IMR-90 (cell line): ENCODE measurements around the gene RAF1. TPM values are rescaled to one million over a fixed set of nuclear protein-coding genes. Genes with fewer than 3 reads are reported as not detected.

Experiments
- ATAC-seq: fragments of 200-7000 bp; cut with Tn5 transposase; 2 replicates; pipeline ENCODE4 v1.9.1; 2020; ENCODE audit warnings: low read depth, mild to moderate bottlenecking, moderate library complexity
- BruUV-seq: library from RNA; stranded (reverse); fragments of 400-500 nt; replicated peaks from 2 replicates; lab custom pipeline; 2021; lab: Mats Ljungman, UMichigan
- CTCF ChIA-PET: fragments of 300-600 bp; formaldehyde crosslinking; extraction: SDS; loops from one replicate; lab custom pipeline; 2021; ENCODE audit warnings: antibody characterized with exemption; lab: Yijun Ruan, JAX
- POLR2A ChIA-PET: fragments of 300-600 bp; sonication (Branson Sonifier 250); formaldehyde crosslinking; loops from one replicate; lab custom pipeline; 2022; ENCODE audit warnings: antibody characterized with exemption; ENCODE audit not compliant: unreplicated experiment; lab: Charles Lee
- DNase-seq: peaks from one replicate; pipeline ENCODE4 v3.0.0; 2013
- H2AFZ ChIP-seq: replicated peaks from 2 replicates; pipeline ENCODE3; 2013; ENCODE audit warnings: low read length, mild to moderate bottlenecking; ENCODE audit not compliant: poor library complexity
- H2AK5ac ChIP-seq: 2 replicates; pipeline ENCODE4 v1.6.1; 2013; ENCODE audit warnings: low read depth, low read length, inconsistent platforms
- H2AK9ac ChIP-seq: replicated peaks from 2 replicates; pipeline ENCODE3; 2013; ENCODE audit warnings: mild to moderate bottlenecking, low read depth, low read length, moderate library complexity; ENCODE audit not compliant: poor library complexity
- H2BK120ac ChIP-seq: 2 replicates; pipeline ENCODE4 v1.6.1; 2013; ENCODE audit warnings: low read depth, low read length, inconsistent platforms
- H2BK15ac ChIP-seq: 3 replicates; pipeline ENCODE4 v1.6.1; 2013; ENCODE audit warnings: low read depth, low read length, inconsistent platforms
- H2BK20ac ChIP-seq: 2 replicates; pipeline ENCODE4 v1.6.1; 2013; ENCODE audit warnings: low read depth, mild to moderate bottlenecking, inconsistent platforms, low read length, moderate library complexity
- H2BK5ac ChIP-seq: 2 replicates; pipeline ENCODE4 v1.6.1; 2013; ENCODE audit warnings: mild to moderate bottlenecking, low read depth, low read length, inconsistent platforms; ENCODE audit not compliant: poor library complexity, severe bottlenecking
- H3K14ac ChIP-seq: replicated peaks from 2 replicates; pipeline ENCODE4 v1.6.1; 2013; ENCODE audit warnings: low read depth, low read length, inconsistent platforms
- H3K18ac ChIP-seq: 2 replicates; pipeline ENCODE4 v1.6.1; 2013; ENCODE audit warnings: low read depth, low read length, control low read depth
- H3K23ac ChIP-seq: 2 replicates; pipeline ENCODE4 v1.6.1; 2013; ENCODE audit warnings: low read depth, low read length, inconsistent platforms
- H3K27ac ChIP-seq: 2 replicates; pipeline ENCODE4 v1.5.1; 2013; ENCODE audit warnings: mild to moderate bottlenecking, control low read depth, low read length; ENCODE audit not compliant: insufficient read depth
- H3K27me3 ChIP-seq: 2 replicates; pipeline ENCODE4 v1.6.1; 2013; ENCODE audit warnings: low read length; ENCODE audit not compliant: control insufficient read depth, insufficient read depth
- H3K36me3 ChIP-seq: 2 replicates; pipeline ENCODE4 v1.6.1; 2013; ENCODE audit warnings: low read length, mixed read lengths; ENCODE audit not compliant: control insufficient read depth, insufficient read depth
- H3K4ac ChIP-seq: 2 replicates; pipeline ENCODE4 v1.6.1; 2013; ENCODE audit warnings: low read depth, low read length, inconsistent platforms
- H3K4me1 ChIP-seq: 2 replicates; pipeline ENCODE4 v1.6.1; 2013; ENCODE audit warnings: low read length, mixed read lengths; ENCODE audit not compliant: control insufficient read depth, insufficient read depth
- H3K4me2 ChIP-seq: 2 replicates; pipeline ENCODE4 v1.6.1; 2013; ENCODE audit warnings: low read depth, mild to moderate bottlenecking, control low read depth, low read length, moderate library complexity
- H3K4me3 ChIP-seq: 2 replicates; pipeline ENCODE4 v1.5.1; 2013; ENCODE audit warnings: low read depth, mild to moderate bottlenecking, control low read depth, low read length, moderate library complexity; ENCODE audit not compliant: insufficient read depth
- H3K56ac ChIP-seq: 2 replicates; pipeline ENCODE4 v1.6.1; 2013; ENCODE audit warnings: low read length, inconsistent platforms; ENCODE audit not compliant: insufficient read depth; ENCODE audit errors: extremely low read depth
- H3K79me1 ChIP-seq, 2 experiments: 2 replicates each; pipeline ENCODE4 v1.6.1; 2013; ENCODE audit warnings: low read length in 2 of 2, inconsistent platforms in 1 of 2, low read depth in 1 of 2
- H3K9ac ChIP-seq: 2 replicates; pipeline ENCODE4 v1.6.1; 2013; ENCODE audit warnings: low read depth, low read length, control low read depth
- H3K9me1 ChIP-seq: 2 replicates; pipeline ENCODE4 v1.6.1; 2013; ENCODE audit warnings: low read length, inconsistent platforms; ENCODE audit not compliant: insufficient read depth
- H3K9me3 ChIP-seq: 2 replicates; pipeline ENCODE4 v1.6.1; 2013; ENCODE audit warnings: low read length; ENCODE audit not compliant: control insufficient read depth, insufficient read depth
- H4K20me1 ChIP-seq: 2 replicates; pipeline ENCODE4 v1.6.1; 2013; ENCODE audit warnings: low read length, inconsistent platforms; ENCODE audit not compliant: insufficient read depth
- H4K5ac ChIP-seq: 2 replicates; pipeline ENCODE4 v1.6.1; 2013; ENCODE audit warnings: mild to moderate bottlenecking, low read depth, low read length, control low read depth
- H4K8ac ChIP-seq, 2 experiments: 2 replicates each; pipeline ENCODE4 v1.6.1; 2013; ENCODE audit warnings: low read depth in 2 of 2, low read length in 2 of 2, control low read depth in 1 of 2, inconsistent platforms in 1 of 2
- H4K91ac ChIP-seq: 2 replicates; pipeline ENCODE4 v1.6.1; 2013; ENCODE audit warnings: low read depth, low read length, inconsistent platforms; ENCODE audit not compliant: insufficient read depth
- BHLHE40 ChIP-seq: fragments of 150-350 bp; IDR thresholded peaks from 2 replicates; pipeline ENCODE4 v1.6.1; 2016; ENCODE audit warnings: mild to moderate bottlenecking, low read depth, low read length
- CEBPB ChIP-seq: IDR thresholded peaks from 2 replicates; pipeline ENCODE4 v1.6.1; 2012; ENCODE audit warnings: low read depth, low read length, improper control_type of control experiment
- CHD1 ChIP-seq: IDR thresholded peaks from 2 replicates; pipeline ENCODE4 v1.6.1; 2012; ENCODE audit warnings: low read depth, low read length, improper control_type of control experiment
- CTCF ChIP-seq: conservative IDR thresholded peaks from 2 replicates; pipeline ENCODE4 v1.5.1; 2012; ENCODE audit warnings: mild to moderate bottlenecking, low read depth, low read length, improper control_type of control experiment
- ELK1 ChIP-seq: fragments of 150-350 bp; IDR thresholded peaks from 2 replicates; pipeline ENCODE4 v1.6.1; 2016; ENCODE audit warnings: low read depth, mild to moderate bottlenecking, low read length, moderate library complexity, borderline replicate concordance
- FOS ChIP-seq: fragments of 150-350 bp; IDR thresholded peaks from 2 replicates; pipeline ENCODE4 v1.6.1; 2016; ENCODE audit warnings: low read depth, low read length
- MAFK ChIP-seq: IDR thresholded peaks from 2 replicates; pipeline ENCODE4 v1.6.1; 2012; ENCODE audit warnings: low read depth, low read length, improper control_type of control experiment
- MAZ ChIP-seq: IDR thresholded peaks from 2 replicates; pipeline ENCODE4 v1.6.1; 2012; ENCODE audit warnings: low read depth, mild to moderate bottlenecking, low read length, improper control_type of control experiment, moderate library complexity, borderline replicate concordance
- MXI1 ChIP-seq: IDR thresholded peaks from 2 replicates; pipeline ENCODE4 v1.6.1; 2012; ENCODE audit warnings: low read depth, mild to moderate bottlenecking, low read length, moderate library complexity, borderline replicate concordance
- NFE2L2 ChIP-seq: fragments of 150-350 bp; IDR thresholded peaks from 2 replicates; pipeline ENCODE4 v1.6.1; 2016; ENCODE audit warnings: low read depth, mild to moderate bottlenecking, low read length
- POLR2A ChIP-seq: IDR thresholded peaks from 2 replicates; pipeline ENCODE4 v1.6.1; 2012; ENCODE audit warnings: mild to moderate bottlenecking, low read depth, low read length
- RAD21 ChIP-seq: IDR thresholded peaks from 2 replicates; pipeline ENCODE4 v1.6.1; 2012; ENCODE audit warnings: low read length, improper control_type of control experiment
- RCOR1 ChIP-seq: IDR thresholded peaks from 2 replicates; pipeline ENCODE4 v1.6.1; 2012; ENCODE audit warnings: mild to moderate bottlenecking, low read length, improper control_type of control experiment; ENCODE audit not compliant: insufficient replicate concordance
- RFX5 ChIP-seq: IDR thresholded peaks from 2 replicates; pipeline ENCODE4 v1.8.0; 2012; ENCODE audit warnings: low read depth, mild to moderate bottlenecking, low read length, moderate library complexity
- SMC3 ChIP-seq: fragments of 150-350 bp; IDR thresholded peaks from 2 replicates; pipeline ENCODE4 v1.6.1; 2016; ENCODE audit warnings: low read depth, mild to moderate bottlenecking, antibody characterized with exemption, low read length, moderate library complexity
- USF2 ChIP-seq: fragments of 150-350 bp; IDR thresholded peaks from 2 replicates; pipeline ENCODE4 v1.6.1; 2017; ENCODE audit warnings: mild to moderate bottlenecking, antibody characterized with exemption, low read length, low read depth
- WGBS, 2 experiments: methylation state at CpG; one replicate each; pipeline versions ENCODE4 v1.1.5 to v1.1.7; 2013; ENCODE audit warnings: missing lambda C conversion rate in 2 of 2; ENCODE audit not compliant: insufficient read length in 1 of 2; ENCODE audit errors: extremely low coverage in 2 of 2; 5-methylcytosine and 5-hydroxymethylcytosine counted together
- dilution Hi-C: fragments of 300-500 bp; cut with HindIII; formaldehyde crosslinking; loops from one replicate; pipeline ENCODE4 v1.14.3; 2018; ENCODE audit warnings: low sequenced_read_pairs; ENCODE audit not compliant: unreplicated experiment
- in situ Hi-C: fragments of 300-500 bp; cut with MboI; formaldehyde crosslinking; loops from 3 replicates; pipeline ENCODE4 v1.14.3; 2019; ENCODE audit warnings: low sequenced_read_pairs, inconsistent platforms, mixed read lengths
- intact Hi-C: fragments of 100-400 bp; cut with micrococcal nuclease; formaldehyde crosslinking; loops from 2 replicates; pipeline ENCODE4 v1.10.0; 2022
- polyA plus RNA-seq, 3 experiments: library from polyadenylated mRNA; depleted of rRNA; stranded (reverse); fragments of >200 nt; gene quantifications; 2 replicates each; pipeline ENCODE4 v1.2.3, GENCODE V29; 2012; ENCODE audit warnings: low replicate concordance in 1 of 3
- total RNA-seq: library from RNA; depleted of rRNA; stranded (reverse); fragments of >200 nt; gene quantifications from 2 replicates; pipeline ENCODE4 v1.2.3, GENCODE V29; 2012

The RAF1 gene
- total and polyA plus RNA-seq, 2 of the 4 experiments (the other 2 are of a cell fraction), result 115 to 151 TPM

GRCh38 chr3:12692444-12692843 lies 28.5 kb upstream of the RAF1 start:
- no TSS peak for BruUV-seq
- no peak for ATAC-seq

More at GRCh38 chr3:12692444-12692843, 28.5 kb upstream of the RAF1 start:
- no peak overlapping the region for H4K5ac ChIP-seq
- no peaks in the 10 kb centered on the region for H3K27me3 ChIP-seq
- in situ Hi-C loops (no loop called here), dilution Hi-C loops (no loop called here), intact Hi-C loops (no loop called here)
- H3K4me1 ChIP-seq, result 0 out of 2 replicates have a peak, but pooled peaks cover 2% of the 10 kb centered on the region
- H3K14ac ChIP-seq, result no peak overlapping the region
- H3K4ac ChIP-seq, result no peak overlapping the region
- no peak overlapping the region for H3K4me2 ChIP-seq
- H2AK5ac ChIP-seq, result no peak overlapping the region
- no peak overlapping the region for H2BK15ac ChIP-seq
- TF ChIP-seq ELK1 (no peak), BHLHE40 (no peak), RFX5 (no peak), MXI1 (no peak), FOS (no peak), USF2 (no peak), POLR2A (no peak), RCOR1 (no peak), MAFK (no peak), CEBPB (no peak), SMC3 (no peak), CHD1 (no peak), NFE2L2 (no peak), MAZ (no peak), RAD21 (no peak), CTCF (no peak)
- ChIA-PET POLR2A (interaction anchor here (0.6 kb wide), 1 partner anchor 14 kb away, joined by 5 read pairs; no protein-coding TSS in a partner anchor), CTCF (interaction anchor here (0.6 kb wide), 1 partner anchor 93 kb away, joined by 3 read pairs; no protein-coding TSS in a partner anchor)
- WGBS, 2 experiments, result no CpG with 5 or more reads among the region's 8 CpGs
- H2AFZ ChIP-seq, result no peak overlapping the region
- no peak overlapping the region for H3K18ac ChIP-seq
- no peaks in the 10 kb centered on the region for H4K20me1 ChIP-seq
- H2BK120ac ChIP-seq, result no peak overlapping the region
- H4K91ac ChIP-seq, result no peak overlapping the region
- no peak overlapping the region for H2BK20ac ChIP-seq
- no peaks in the 10 kb centered on the region for H3K9me3 ChIP-seq
- no peak overlapping the region for H3K4me3 ChIP-seq
- no peak overlapping the region for H4K8ac ChIP-seq
- H3K9ac ChIP-seq, result no peak overlapping the region
- H2BK5ac ChIP-seq, result no peak overlapping the region
- no peaks in the 10 kb centered on the region; the same call in 1 of the 2 replicates for H3K9me1 ChIP-seq
- H3K23ac ChIP-seq, result no peak overlapping the region
- no peak for DNase-seq
- H3K27ac ChIP-seq, result no peak overlapping the region
- no peak overlapping the region for H3K56ac ChIP-seq
- no peak overlapping the region for H2AK9ac ChIP-seq
- no peaks in the 10 kb centered on the region for H3K79me1 ChIP-seq
- no peaks in the 10 kb centered on the region for H3K36me3 ChIP-seq
